ENCODE measurements around the gene CDK7.

DNA sequence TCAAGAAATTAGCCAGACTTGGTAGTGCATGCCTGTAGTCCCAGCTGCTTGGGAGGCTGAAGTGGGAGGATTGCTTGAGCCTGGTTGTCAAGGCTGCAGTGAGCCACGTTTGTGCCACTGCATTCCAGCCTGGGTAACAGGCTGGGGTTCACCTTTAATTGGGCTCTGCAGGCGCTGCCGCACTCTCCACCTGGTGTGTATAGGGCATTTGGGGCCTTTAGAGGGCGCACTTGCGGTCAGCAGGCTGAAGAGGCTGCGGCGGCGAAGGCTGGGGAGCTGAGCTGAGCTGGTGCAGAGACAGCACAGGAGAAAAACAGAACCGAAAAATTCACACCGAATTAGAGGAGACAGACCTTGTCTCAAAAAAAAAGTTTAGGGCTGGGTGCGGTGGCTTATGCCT is 31.2 kb downstream of the CDK7 start:
- no peak for TF ChIP-seq YY1 (IDR thresholded peaks at IDR 0.05; ENCODE audit: insufficient read depth, insufficient read length)
- TF ChIP-seq SUZ12 (IDR thresholded peaks at IDR 0.05; ENCODE audit: extremely low read depth, insufficient read depth, insufficient read length) = no peak
